GM12878 (cell line): Measurements from ENCODE around the gene HMGN4. TPM values are rescaled to one million over a fixed set of nuclear protein-coding genes. Genes with fewer than 3 reads are reported as not detected.
A peak's percentile ranks its signal among the peaks of the same experiment; 100 is the strongest.

Experiments used
- ATAC-seq: fragments of 200-7000 bp; cut with Tn5 transposase; 3 replicates; pipeline ENCODE4 v1.9.1; 2020; ENCODE audit warnings: mild to moderate bottlenecking, moderate library complexity
- Bru-seq: library from RNA; stranded (reverse); fragments of 400-500 nt; gene quantifications from one replicate; lab custom pipeline; 2021; lab: Mats Ljungman, UMichigan
- BruChase-seq, 2 experiments: library from RNA; stranded (reverse); fragments of 400-500 nt; gene quantifications; one replicate each; lab custom pipeline; 2021; lab: Mats Ljungman, UMichigan
- BruUV-seq: library from RNA; stranded (reverse); fragments of 400-500 nt; replicated peaks from 2 replicates; lab custom pipeline; 2021; lab: Mats Ljungman, UMichigan
- CTCF ChIA-PET: fragments of 300-600 bp; sonication (Branson Sonifier 250); formaldehyde crosslinking; extraction: SDS; loops from one replicate; lab custom pipeline; 2021; ENCODE audit warnings: inconsistent platforms; lab: Yijun Ruan, JAX
- POLR2A ChIA-PET: fragments of 350-600 bp; formaldehyde crosslinking; extraction: SDS; loops from one replicate; lab custom pipeline; 2021; ENCODE audit warnings: inconsistent platforms; lab: Charles Lee
- RAD21 ChIA-PET: fragments of 300-600 bp; sonication (Branson Sonifier 250); formaldehyde crosslinking; loops from one replicate; lab custom pipeline; 2023; ENCODE audit warnings: antibody characterized with exemption; ENCODE audit not compliant: unreplicated experiment; lab: Charles Lee
- SMC1A ChIA-PET: fragments of 300-600 bp; sonication (Branson Sonifier 250); formaldehyde crosslinking; loops from one replicate; lab custom pipeline; 2023; ENCODE audit not compliant: unreplicated experiment, uncharacterized antibody; lab: Charles Lee
- DNase-seq: peaks from one replicate; pipeline ENCODE4 v3.0.0-alpha.2; 2011; ENCODE audit warnings: low read depth, low spot score
- FAIRE-seq: peaks from 3 replicates; lab custom pipeline; 2011; peaks lifted over from hg19 to GRCh38; lab: Jason Lieb, UNC
- H2AFZ ChIP-seq: 2 replicates; pipeline ENCODE4 v1.6.0; 2011; ENCODE audit warnings: low read depth, low read length, control low read depth; ENCODE audit not compliant: control insufficient read depth
- H3K27ac ChIP-seq: 2 replicates; pipeline ENCODE4 v1.5.1; 2011; ENCODE audit warnings: control low read depth; ENCODE audit not compliant: control insufficient read depth, insufficient read depth
- H3K27me3 ChIP-seq, 2 experiments: replicated peaks in 1 of 2; 2 replicates each; pipeline versions ENCODE4 v1.6.0 to v1.6.1; 2011; ENCODE audit warnings: low read length in 1 of 2; ENCODE audit not compliant: control insufficient read depth in 2 of 2, insufficient read depth in 2 of 2
- H3K36me3 ChIP-seq, 2 experiments: 2 replicates each; pipeline ENCODE4 v1.5.1; 2011; ENCODE audit warnings: low read length in 1 of 2; ENCODE audit not compliant: control insufficient read depth in 2 of 2, insufficient read depth in 2 of 2
- H3K4me1 ChIP-seq: 2 replicates; pipeline ENCODE4 v1.6.1; 2011; ENCODE audit warnings: mild to moderate bottlenecking, low read length, moderate library complexity, mixed read lengths; ENCODE audit not compliant: control insufficient read depth, insufficient read depth
- H3K4me2 ChIP-seq: 2 replicates; pipeline ENCODE4 v1.6.0; 2011; ENCODE audit warnings: control low read depth; ENCODE audit not compliant: control insufficient read depth, insufficient read depth
- H3K4me3 ChIP-seq: fragments of 200-600 bp; sonication (generic); 2 replicates; pipeline ENCODE4 v1.5.1; 2016
- H3K79me2 ChIP-seq: 2 replicates; pipeline ENCODE4 v1.6.0; 2011; ENCODE audit warnings: low read length; ENCODE audit not compliant: control insufficient read depth, insufficient read depth
- H3K9ac ChIP-seq: 2 replicates; pipeline ENCODE4 v1.8.0; 2011; ENCODE audit warnings: low read length, control low read depth, mixed read lengths; ENCODE audit not compliant: control insufficient read depth, insufficient read depth
- H3K9me3 ChIP-seq: replicated peaks from 3 replicates; pipeline ENCODE4 v1.5.1; 2011; ENCODE audit warnings: mild to moderate bottlenecking, low read length; ENCODE audit not compliant: control insufficient read depth, insufficient read depth
- H4K20me1 ChIP-seq: 2 replicates; pipeline ENCODE4 v1.6.0; 2011; ENCODE audit not compliant: control insufficient read depth, insufficient read depth
- BCL11A ChIP-seq: IDR thresholded peaks from 2 replicates; pipeline ENCODE4 v1.6.1; 2011; ENCODE audit warnings: low read depth, low read length
- CHD2 ChIP-seq: IDR thresholded peaks from 2 replicates; pipeline ENCODE4 v1.6.1; 2011; ENCODE audit warnings: low read depth, low read length, improper control_type of control experiment, borderline replicate concordance
- CREM ChIP-seq: IDR thresholded peaks from 2 replicates; pipeline ENCODE4 v1.6.1; 2014; ENCODE audit warnings: antibody characterized with exemption, low read depth
- CUX1 ChIP-seq: IDR thresholded peaks from 2 replicates; pipeline ENCODE4 v1.6.1; 2012; ENCODE audit warnings: improper control_type of control experiment, low read depth, low read length; ENCODE audit not compliant: insufficient replicate concordance
- KAT2A ChIP-seq: conservative IDR thresholded peaks from 2 replicates; pipeline ENCODE4 v1.6.1; 2011; ENCODE audit warnings: low read depth, low read length; ENCODE audit not compliant: control insufficient read depth
- MAX ChIP-seq: IDR thresholded peaks from 2 replicates; pipeline ENCODE4 v1.6.1; 2012; ENCODE audit warnings: low read depth, low read length, improper control_type of control experiment
- MYC ChIP-seq: IDR thresholded peaks from 2 replicates; pipeline ENCODE4 v1.6.1; 2011; ENCODE audit warnings: mild to moderate bottlenecking, low read length, moderate library complexity, inconsistent platforms; ENCODE audit not compliant: insufficient read depth, insufficient replicate concordance, insufficient read length, severe bottlenecking
- TBL1XR1 ChIP-seq: IDR thresholded peaks from 2 replicates; pipeline ENCODE4 v1.6.1; 2012; ENCODE audit warnings: low read depth, low read length, improper control_type of control experiment
- WRNIP1 ChIP-seq: IDR thresholded peaks from 2 replicates; pipeline ENCODE4 v1.6.1; 2011; ENCODE audit warnings: low read depth, low read length, improper control_type of control experiment, borderline replicate concordance
- ZNF384 ChIP-seq: IDR thresholded peaks from 2 replicates; pipeline ENCODE4 v1.6.1; 2012; ENCODE audit warnings: low read depth, mild to moderate bottlenecking, low read length, improper control_type of control experiment, borderline replicate concordance
- ZSCAN29 ChIP-seq: fragments of 450-650 bp; IDR thresholded peaks from 2 replicates; pipeline ENCODE4 v1.6.1; 2017; ENCODE audit warnings: mild to moderate bottlenecking, moderate library complexity
- WGBS: methylation state at CpG from one replicate; pipeline ENCODE4 v1.1.6; 2016; ENCODE audit warnings: low lambda C conversion rate; ENCODE audit not compliant: insufficient replicate concordance, insufficient coverage; ENCODE audit errors: missing lambda C conversion rate; 5-methylcytosine and 5-hydroxymethylcytosine counted together
- in situ Hi-C: fragments of 300-500 bp; cut with MboI; formaldehyde crosslinking; loops from 9 replicates; pipeline ENCODE4 v1.14.3; 2018; ENCODE audit warnings: mixed read lengths
- intact Hi-C: fragments of 100-400 bp; cut with micrococcal nuclease; formaldehyde crosslinking; loops from one replicate; pipeline ENCODE4 v1.14.2; 2022; ENCODE audit not compliant: unreplicated experiment
- long read RNA-seq, 2 experiments: library from polyadenylated mRNA; unstranded; transcript quantifications; one replicate each; pipeline ENCODE4 v2.0.0, GENCODE V29; 2019 to 2020
- polyA minus RNA-seq, 3 experiments: library from RNA; depleted of rRNA, polyadenylated mRNA; stranded (reverse); fragments of >200 nt; gene quantifications; 2 replicates each; pipeline ENCODE4 v1.2.3, GENCODE V29; 2011
- polyA plus RNA-seq, 11 experiments: library from polyadenylated mRNA; depleted of rRNA in 4 of 11; unstranded in 6 of 11; stranded (reverse) in 5 of 11; fragments of >200 nt; fragmentation: Nextera tagmentation in 4 of 11; fragmentation: Illumina TruSeq in 1 of 11; extraction: Ambion mirVana in 4 of 11; extraction: Trizol in 1 of 11; gene quantifications; 1 replicate in 1 of 11; 2 replicates in 10 of 11; pipeline versions ENCODE4 v1.2.1 to v1.2.3, GENCODE V29; 2011 to 2016; ENCODE audit warnings: inconsistent platforms in 2 of 11, missing spikeins in 2 of 11, low read depth in 1 of 11
- total RNA-seq, 4 experiments: library from RNA; depleted of rRNA in 3 of 4; stranded (reverse); fragments of >200 nt in 3 of 4; fragmentation: Illumina TruSeq in 1 of 4; extraction: Trizol in 1 of 4; gene quantifications; 2 replicates each; pipeline versions ENCODE4 v1.2.1 to v1.2.3, GENCODE V29; 2013 to 2021

Gene HMGN4
- total RNA-seq (2013; cell fraction: nucleolus; rRNA removed) = 28.9 and 31.1 TPM in 2 replicates
- 73.9 and 90.7 TPM in 2 replicates for total RNA-seq (2014; rRNA removed)
- 99.0 and 99.1 TPM in 2 replicates for total RNA-seq (2014; rRNA removed; fragmentation: Illumina TruSeq; extraction: Trizol)
- 64.2 and 67.2 TPM in 2 replicates for total RNA-seq (2021)
- 45.4 TPM for polyA plus RNA-seq (2011; ENCODE audit: low read depth)
- 79.5 and 112 TPM in 2 replicates for polyA plus RNA-seq (2011; rRNA removed)
- polyA plus RNA-seq (2011; cell fraction: cytosol; rRNA removed) = 53.2 and 53.3 TPM in 2 replicates
- 25.6 and 31.0 TPM in 2 replicates for polyA plus RNA-seq (2011; cell fraction: nucleus; rRNA removed)
- polyA plus RNA-seq (2012) = 40.3 and 60.7 TPM in 2 replicates
- 87.4 and 98.8 TPM in 2 replicates for polyA plus RNA-seq (2014; fragmentation: Illumina TruSeq; extraction: Trizol)
- 10 to 100 TPM; 26.7 to 31.2 TPM for polyA plus RNA-seq (2014; fragmentation: Nextera tagmentation; extraction: Ambion mirVana)
- polyA plus RNA-seq (2014; rRNA removed) = 54.6 and 71.6 TPM in 2 replicates
- 10 to 100 TPM; 85.8 to 88.6 TPM for polyA plus RNA-seq (2016; fragmentation: Nextera tagmentation; extraction: Ambion mirVana)
- 45.3 and 47.3 TPM in 2 replicates for polyA minus RNA-seq (2011; rRNA and poly(A)+ RNA removed)
- polyA minus RNA-seq (2011; cell fraction: cytosol; rRNA and poly(A)+ RNA removed) = 13.1 and 21.7 TPM in 2 replicates
- polyA minus RNA-seq (2011; cell fraction: nucleus; rRNA and poly(A)+ RNA removed) = 4.3 and 7.9 TPM in 2 replicates
- percentile 94 among the genes with signal in this experiment for Bru-seq, nascent RNA
- BruChase-seq, experiment 1, labeled RNA remaining after a 6-hour chase = percentile 97 among the genes with signal in this experiment
- BruChase-seq, experiment 2, labeled RNA remaining after a 2-hour chase = percentile 95 among the genes with signal in this experiment
- long read RNA-seq, experiment 1, transcript HMGN4-201 (2 exons, 1,225 nt) = major isoform, 92 of 100 reads
- long read RNA-seq, experiment 1, partial matches to known transcripts = 5 of 100 reads
- long read RNA-seq, experiment 1, other reads (novel, unspliced or antisense) = 3 of 100 reads
- long read RNA-seq, experiment 2, transcript HMGN4-201 (2 exons, 1,225 nt) = major isoform, 732 of 774 reads
- long read RNA-seq, experiment 2, partial matches to known transcripts = 21 of 774 reads
- long read RNA-seq, experiment 2, other reads (novel, unspliced or antisense) = 21 of 774 reads

GRCh38 chr6:26537846-26538571 lies at the start of gene HMGN4:
HMGN4 (plus strand) TSS chr6:26538366; CDS start chr6:26545207, 6,841 bp downstream.
- H3K36me3 ChIP-seq = 0 out of 4 replicates have a peak, but pooled peaks cover 0 to 3% of the 10 kb centered on the region in 2 experiments
- RAD21 ChIA-PET = interaction anchor here (1.4 to 3.7 kb wide), 11 partner anchors 13 to 229 kb away, joined by 3 to 18 read pairs (median 7); no protein-coding TSS in a partner anchor
- WGBS = under 1% methylated on average over 48 of the region's 49 CpGs
- CTCF ChIA-PET = interaction anchor here (0.7 to 2.6 kb wide), 8 partner anchors 7 to 280 kb away, joined by 3 to 17 read pairs (median 3); no protein-coding TSS in a partner anchor
- peak within 1 kb of the TSS; percentile 99 for H3K4me2 ChIP-seq
- H2AFZ ChIP-seq = peak within 1 kb of the TSS; percentile 98
- H3K79me2 ChIP-seq = peaks cover 36% of the 10 kb centered on the region
- FAIRE-seq (no peak), DNase-seq (peak; percentile 96), ATAC-seq (peak; percentile 81)
- H3K9me3 ChIP-seq = no peaks in the 10 kb centered on the region
- SMC1A ChIA-PET = interaction anchor here (0.6 to 3.0 kb wide), 15 partner anchors 8 to 386 kb away, joined by 3 to 22 read pairs (median 3); a partner anchor contains a TSS
- H3K4me3 ChIP-seq = peak within 1 kb of the TSS; percentile 86
- peak within 1 kb of the TSS; percentile 99 for H3K27ac ChIP-seq
- intact Hi-C loops = loop anchor here (1.0 to 2.0 kb wide), 5 partner anchors 15 to 227 kb away; no protein-coding TSS in a partner anchor
- peak within 1 kb of the TSS; percentile 85 for H3K9ac ChIP-seq
- no TSS peak for BruUV-seq
- no peaks in the 10 kb centered on the region for H3K27me3 ChIP-seq
- H4K20me1 ChIP-seq = no peaks in the 10 kb centered on the region
- peaks cover 14% of the 10 kb centered on the region for H3K4me1 ChIP-seq
- in situ Hi-C loops = no loop called here
- POLR2A ChIA-PET = interaction anchor here (0.6 to 3.9 kb wide), 15 partner anchors 11 to 364 kb away, joined by 3 to 29 read pairs (median 4); no protein-coding TSS in a partner anchor
- peak; percentile 29 for TF ChIP-seq MYC
- TF ChIP-seq BCL11A = 0 out of 2 replicates have a peak, but pooled peaks have one; percentile 3
- no peak for TF ChIP-seq KAT2A
- TF ChIP-seq ZNF384 = peak; percentile 68; the same call in 1 of the 2 replicates
- no peak for TF ChIP-seq CUX1
- 0 out of 2 replicates have a peak, but pooled peaks have one; percentile 15 for TF ChIP-seq WRNIP1
- TF ChIP-seq MAX = peak; percentile 2; the same call in 1 of the 2 replicates
- TF ChIP-seq TBL1XR1 = peak; percentile 73
- TF ChIP-seq CHD2 = 0 out of 2 replicates have a peak, but pooled peaks have one; percentile 48
- TF ChIP-seq CREM = peak; percentile 59
- peak; percentile 94 for TF ChIP-seq ZSCAN29
